ENCODE results near the gene ATP5F1E.

- TF ChIP-seq POLR2A (IDR thresholded peaks at IDR 0.05; ENCODE audit: low read length) (no peak), GATA1 (IDR thresholded peaks at IDR 0.05; ENCODE audit: low read depth, low read length) (no peak)
Measured at GRCh38 chr20:59033616-59034165, 1.6 kb upstream of the ATP5F1E start.
